ENCODE measurements around the gene KRT4. TPM values are rescaled to one million over a fixed set of nuclear protein-coding genes. Genes with fewer than 3 reads are reported as not detected.
"Not testable (repeated sequence)": the region's sequence is repeated elsewhere in the genome, so short reads cannot be mapped to it uniquely, and the experiment has no call there.

KRT4 gene
- total RNA-seq, 2 experiments from 2014 or later = not detected

DNA sequence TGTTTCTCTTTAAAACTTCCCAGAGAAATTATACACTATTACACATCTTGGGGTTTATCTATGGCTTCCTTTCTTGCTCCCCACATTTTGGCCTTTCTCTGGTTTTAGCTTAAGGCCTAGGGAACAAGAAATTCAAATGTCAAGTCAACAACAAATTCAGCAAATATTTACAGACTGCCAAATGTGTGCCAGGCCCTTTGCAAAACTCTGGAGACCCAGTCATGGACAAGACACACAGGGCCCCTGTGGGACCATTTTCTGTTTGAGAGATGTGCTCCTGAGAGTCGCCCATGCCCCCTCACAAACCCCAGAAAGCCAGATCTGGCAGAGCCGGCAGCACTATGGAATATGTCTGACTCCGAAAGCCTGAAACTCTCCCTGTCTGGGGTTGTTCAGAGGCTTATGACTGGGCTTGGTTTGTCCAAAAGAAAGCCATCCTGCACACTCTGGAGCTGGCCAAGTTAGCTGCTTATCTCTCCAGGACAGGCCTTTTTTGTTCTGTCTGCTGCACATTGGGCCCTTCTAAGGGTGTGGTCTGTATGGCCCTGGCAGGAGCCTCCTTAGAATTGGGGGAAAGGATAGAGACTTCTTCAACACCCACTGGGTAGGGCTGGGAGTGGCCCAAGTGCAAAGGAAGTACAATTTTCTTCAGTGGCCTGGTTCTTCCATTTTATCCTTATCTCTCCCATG, 16.9 kb downstream of the KRT4 start:
- ChIA-PET POLR2A (no interaction called here), CTCF (no interaction called here)

GRCh38 chr12:52796429-52796794, 17.5 kb downstream of the KRT4 start:
- ChIA-PET POLR2A (no interaction called here), CTCF (interaction anchor here (1.1 kb wide), 1 partner anchor 89 kb away, joined by 3 read pairs; no protein-coding TSS in a partner anchor)

DNA sequence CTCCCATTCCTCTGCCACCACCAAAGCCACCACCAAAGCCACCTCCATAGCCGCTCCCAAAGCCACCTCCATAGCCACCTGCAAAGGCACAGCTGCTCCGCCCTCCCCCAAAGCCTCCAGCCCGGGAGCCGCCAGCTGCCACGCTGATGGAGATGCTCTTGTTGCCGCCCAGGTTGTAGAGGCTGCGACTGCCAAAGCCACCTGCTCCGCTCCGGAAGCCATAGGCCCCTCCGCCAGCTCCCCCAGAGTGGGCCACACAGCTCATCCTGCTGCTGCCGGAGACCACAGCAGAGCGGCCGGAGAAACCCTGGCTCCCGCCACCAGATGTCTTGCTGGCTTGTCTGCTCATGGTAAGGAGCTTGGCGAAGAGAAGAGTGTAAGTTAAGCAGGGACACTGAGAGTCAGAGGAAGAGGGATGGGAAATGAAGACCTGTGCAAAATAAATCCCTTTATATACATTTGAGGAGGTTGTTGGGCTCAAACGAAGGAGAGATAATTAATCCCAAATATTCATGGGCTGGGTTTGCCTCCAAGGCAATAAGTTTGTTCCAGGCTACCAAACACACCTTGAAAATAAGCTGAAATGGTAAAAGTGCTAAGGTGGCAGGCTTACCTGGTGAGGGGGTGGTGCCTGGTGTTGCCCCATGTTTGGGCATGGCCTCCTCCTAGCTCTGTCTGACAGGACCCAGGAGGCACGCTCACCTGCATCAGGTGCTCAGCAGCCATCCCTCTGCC, 18.1 kb downstream of the KRT4 start, which contains the start of gene KRT3:
TSS of gene KRT3 (minus strand) at position 424 of the 735 bp plus-strand sequence. CDS start at position 349, 75 bp downstream.
- CTCF ChIA-PET = interaction anchor here (1.1 kb wide), 1 partner anchor 89 kb away, joined by 3 read pairs; no protein-coding TSS in a partner anchor

DNA sequence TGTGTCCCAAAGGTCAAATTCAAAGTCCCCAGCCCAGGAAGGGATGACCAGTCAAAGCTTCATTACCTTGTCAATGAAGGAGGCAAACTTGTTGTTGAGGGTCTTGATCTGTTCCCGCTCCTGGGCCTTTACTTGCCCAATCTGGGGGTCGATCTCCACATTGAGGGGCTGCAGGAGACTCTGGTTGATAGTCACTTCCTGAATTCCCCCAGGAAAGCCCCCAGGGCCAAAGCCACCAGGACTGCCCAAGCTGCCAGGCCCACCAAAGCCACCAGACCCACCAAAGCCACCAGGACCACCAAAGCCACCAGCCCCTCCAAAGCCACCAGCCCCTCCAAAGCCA, 18.6 kb downstream of the KRT4 start:
- CTCF ChIA-PET = interaction anchor here (1.1 kb wide), 1 partner anchor 90 kb away, joined by 3 read pairs; no protein-coding TSS in a partner anchor
- POLR2A ChIA-PET = not testable (repeated sequence)

More for the DNA sequence above, 18.1 kb downstream of the KRT4 start, which contains the start of gene KRT3:
- POLR2A ChIA-PET = no interaction called here

DNA sequence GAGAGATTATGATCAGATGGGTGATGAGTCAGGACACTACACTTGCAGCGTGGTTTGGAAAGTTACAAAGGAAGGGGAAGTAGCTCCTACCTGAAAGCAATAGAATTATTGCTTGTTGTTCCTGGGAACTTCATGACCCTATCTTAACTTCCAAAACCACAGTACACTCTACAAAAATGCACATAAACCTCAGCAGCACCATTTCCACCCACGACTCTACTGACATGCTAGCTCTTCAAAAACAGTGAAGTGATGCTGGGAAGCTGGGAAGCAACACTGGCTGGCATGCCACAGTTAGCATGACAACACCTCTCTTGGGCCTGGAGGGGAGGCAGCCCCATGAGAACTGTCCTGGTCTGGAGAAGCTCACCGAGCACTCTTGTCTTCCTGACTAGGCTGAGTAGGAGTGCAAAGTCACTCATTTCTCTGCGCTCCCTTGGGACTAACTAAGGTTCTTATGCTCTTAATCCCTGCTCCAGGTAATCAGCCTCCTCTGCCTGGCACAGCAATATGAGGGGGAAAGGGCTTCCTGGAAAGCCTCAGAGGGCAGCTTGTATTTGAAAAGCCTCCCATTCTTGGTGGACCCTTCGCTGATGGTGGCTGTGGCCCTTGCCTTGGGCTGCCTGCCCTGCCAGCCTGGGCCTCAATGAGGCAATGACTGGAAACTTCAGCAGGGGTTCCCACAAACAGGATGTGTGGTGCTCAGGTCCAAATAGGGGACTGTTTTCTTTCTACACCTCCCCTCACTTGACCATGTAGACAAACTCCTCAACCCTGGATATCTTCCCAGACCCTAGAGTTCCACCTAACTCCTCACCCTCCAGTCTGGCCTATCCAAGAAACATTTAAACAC, 19.2 kb downstream of the KRT4 start:
- ChIA-PET CTCF (interaction anchor here (1.1 kb wide), 1 partner anchor 90 kb away, joined by 3 read pairs; no protein-coding TSS in a partner anchor), POLR2A (no interaction called here)

DNA sequence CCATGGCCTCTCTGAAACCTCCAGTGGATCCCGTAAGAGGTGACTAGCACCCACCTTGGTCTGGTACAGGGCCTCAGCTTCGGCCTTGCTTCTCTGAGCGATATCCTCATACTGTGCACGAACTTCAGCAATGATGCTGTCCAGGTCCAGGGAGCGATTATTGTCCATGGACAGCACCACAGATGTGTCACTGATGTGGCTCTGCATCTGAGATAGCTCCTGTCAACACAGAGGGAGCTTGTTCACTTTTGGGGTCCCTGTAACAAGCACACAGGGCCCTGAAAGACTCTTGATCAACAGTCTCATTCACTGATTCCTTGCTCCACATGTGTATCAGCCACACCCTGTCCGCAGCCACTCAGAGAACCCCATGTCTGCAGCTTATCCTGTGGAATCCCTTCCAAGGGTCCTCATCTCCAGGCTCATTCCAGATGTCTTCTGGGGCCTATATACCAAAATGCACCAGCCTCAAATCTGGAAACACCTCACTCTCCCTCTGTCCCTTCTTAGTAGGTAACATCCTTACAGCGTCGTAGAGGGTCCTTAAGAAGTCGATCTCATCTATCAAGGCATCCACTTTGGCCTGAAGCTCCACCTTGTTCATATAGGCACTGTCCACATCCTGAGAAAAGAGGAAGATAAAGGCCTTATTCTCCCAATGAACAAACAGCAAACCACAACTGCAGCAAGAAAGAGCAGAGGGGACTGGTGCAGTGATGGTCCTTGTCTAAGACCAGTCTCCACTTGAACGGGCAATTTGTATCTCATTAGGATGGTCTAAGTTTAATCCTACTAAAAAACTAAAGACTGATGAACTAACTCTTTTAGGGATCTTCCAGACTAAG, 21.5 kb downstream of the KRT4 start:
- CTCF ChIA-PET = no interaction called here
- POLR2A ChIA-PET = no interaction called here

DNA sequence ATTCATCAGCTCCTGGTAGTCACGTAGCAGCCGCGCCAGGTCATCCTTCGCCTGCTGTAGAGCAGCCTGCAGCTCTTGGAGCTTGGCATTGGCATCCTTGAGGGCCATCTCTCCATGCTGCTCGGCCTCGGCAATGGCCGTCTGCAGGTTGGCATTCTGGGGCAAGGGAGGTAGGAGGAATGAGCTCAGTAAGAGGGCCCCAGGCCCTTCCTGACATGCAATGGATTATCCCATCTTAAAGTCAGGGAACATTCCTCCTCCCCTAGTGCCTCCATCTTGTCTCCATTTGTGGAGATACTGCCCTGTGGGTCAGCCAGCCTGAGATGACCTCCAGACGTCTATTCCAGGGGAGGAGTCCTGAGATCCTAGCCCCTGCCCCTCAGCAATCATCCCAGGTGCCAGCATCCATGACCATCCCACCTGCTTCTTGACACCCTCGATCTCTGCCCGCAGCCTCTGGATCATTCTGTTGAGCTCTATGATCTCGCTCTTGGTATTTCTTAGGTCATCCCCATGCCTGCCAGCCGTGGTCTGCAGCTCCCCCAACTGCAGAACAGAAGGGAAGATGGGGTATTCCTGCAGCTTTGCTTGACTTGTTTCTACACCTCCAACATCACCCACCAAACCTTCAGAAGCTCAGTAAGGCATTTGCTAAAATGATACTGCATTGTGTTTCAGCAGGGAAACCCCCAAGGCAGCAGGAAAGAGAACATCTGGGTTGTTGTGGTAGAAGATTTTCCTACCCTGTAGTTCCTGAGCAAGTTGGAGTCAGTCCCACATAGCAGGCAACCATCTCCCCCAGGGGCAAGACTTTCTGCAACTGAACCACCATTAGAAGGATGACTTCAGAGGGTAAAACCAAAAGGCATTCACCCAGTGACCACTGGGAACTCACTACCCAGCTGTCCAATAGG, 22.4 kb downstream of the KRT4 start:
- CTCF ChIA-PET = interaction anchor here (1.5 kb wide), 1 partner anchor 10 kb away, joined by 4 read pairs; no protein-coding TSS in a partner anchor
- POLR2A ChIA-PET = no interaction called here

DNA sequence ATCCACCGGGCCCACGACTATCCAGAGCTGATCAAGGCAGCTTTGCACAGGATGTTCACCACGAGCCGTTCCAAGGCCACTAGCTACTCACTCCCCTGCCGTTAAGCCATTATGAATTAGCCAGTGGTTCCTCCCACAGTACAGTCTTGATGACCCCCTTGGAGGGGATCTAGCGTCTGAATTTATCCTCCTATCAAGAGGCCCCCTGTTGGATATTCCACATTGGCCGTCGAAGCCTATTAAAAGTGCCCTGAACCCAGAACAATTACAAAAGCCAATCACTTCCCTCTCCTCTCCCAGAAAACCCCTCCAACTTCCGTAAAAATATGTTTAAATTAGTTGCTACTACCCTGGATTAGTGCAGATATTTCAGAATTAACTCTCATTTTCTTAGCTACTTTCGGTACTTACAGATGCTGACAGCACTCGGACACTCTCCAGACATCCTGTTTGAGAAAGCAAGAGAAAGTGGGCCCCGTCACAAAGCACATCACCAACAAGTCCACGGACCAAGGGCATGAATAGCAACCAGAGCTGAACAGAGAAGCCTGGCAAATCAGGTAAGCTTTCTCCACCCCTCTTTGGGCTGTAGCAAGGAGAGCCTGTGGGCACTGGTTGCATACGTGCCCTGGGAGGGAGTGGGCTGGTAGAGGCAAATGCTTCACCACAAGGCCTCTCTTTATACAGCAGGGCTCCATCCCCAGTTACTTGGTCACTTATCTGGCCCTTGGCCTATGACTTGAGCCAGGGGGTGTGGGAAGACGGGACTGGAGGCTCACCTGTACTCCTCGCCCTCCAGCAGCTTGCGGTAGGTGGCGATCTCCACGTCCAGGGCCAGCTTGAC, 23.3 kb downstream of the KRT4 start:
- POLR2A ChIA-PET = no interaction called here
- CTCF ChIA-PET = interaction anchor here (1.5 kb wide), 1 partner anchor 9 kb away, joined by 4 read pairs; no protein-coding TSS in a partner anchor

DNA sequence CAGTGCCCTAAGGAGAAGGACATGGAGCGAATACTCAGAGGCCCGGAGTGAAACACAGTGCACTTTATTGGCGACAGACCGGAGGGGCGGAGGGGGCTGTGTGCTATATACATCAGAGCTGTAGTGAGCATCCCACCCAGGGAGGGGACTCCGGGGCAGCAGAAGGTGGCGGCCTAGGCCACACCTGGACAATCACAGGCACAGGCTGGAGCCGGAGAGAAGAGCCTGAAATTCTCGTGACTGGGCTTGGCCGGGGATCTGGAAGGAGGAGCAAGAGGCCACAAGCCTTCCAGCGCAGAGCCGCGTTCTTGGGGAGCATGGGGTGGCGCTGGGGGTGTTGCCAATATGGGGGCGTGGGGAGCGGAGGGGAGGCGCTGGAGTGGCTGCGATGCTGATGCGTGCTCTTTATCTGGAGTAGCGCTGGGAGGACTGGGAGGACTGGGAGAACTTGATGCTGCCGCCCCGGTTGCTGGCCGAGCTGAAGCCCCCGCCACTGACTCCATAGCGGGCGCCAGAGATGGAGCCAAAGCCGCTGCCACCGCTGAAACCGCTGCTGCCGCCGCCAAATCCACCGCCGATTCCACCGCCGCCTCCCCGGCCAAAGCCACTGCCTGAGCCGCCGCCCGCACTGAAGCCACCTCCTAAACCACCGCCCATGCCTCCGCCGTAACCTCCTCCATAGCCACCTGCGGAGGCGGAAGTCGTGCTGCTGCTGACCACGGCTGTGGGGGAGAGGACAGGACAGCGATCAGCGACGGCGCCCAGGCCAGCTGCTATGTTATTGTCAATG, 24.1 kb downstream of the KRT4 start:
- ChIA-PET POLR2A (no interaction called here), CTCF (interaction anchor here (1.5 kb wide), 2 partner anchors 8 to 9 kb away, joined by 4 read pairs; no protein-coding TSS in a partner anchor)

GRCh38 chr12:52788876-52789636, 24.9 kb downstream of the KRT4 start:
- POLR2A ChIA-PET = no interaction called here

DNA sequence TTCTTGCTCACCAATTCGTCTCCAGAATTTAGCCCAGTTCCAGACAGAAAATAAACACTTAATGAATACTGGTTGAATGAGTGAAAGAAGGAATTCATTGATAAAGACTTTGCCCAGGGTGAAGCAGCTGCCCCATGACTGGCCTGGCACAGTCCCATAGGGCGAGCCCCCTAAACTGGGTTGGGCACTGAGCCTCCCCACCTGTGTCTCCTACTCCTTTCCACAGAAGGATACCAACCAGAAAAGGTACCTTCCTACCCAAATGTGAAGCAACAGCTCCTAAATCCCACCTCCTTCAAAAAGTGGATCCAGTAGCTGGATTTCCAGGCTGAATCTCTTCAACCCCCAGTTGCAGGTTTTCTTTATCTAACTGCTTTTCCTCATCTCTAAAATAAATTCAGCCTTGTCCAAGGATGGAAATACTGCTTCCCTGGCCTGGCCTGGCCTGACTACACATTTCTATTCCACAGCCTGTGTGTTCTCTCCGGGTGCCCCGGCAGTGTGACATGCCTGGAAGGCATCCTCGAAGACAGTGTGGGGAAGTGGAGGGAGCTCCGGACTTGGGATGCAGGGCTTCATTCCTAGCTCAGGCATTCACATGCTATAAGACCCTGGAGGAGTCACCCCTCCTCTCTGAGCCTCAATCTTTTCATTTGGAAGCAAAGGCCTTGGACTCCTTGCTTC, 25.6 kb downstream of the KRT4 start:
- POLR2A ChIA-PET = no interaction called here
- CTCF ChIA-PET = interaction anchor here (1.5 kb wide), 1 partner anchor 8 kb away, joined by 4 read pairs; no protein-coding TSS in a partner anchor

More at GRCh38 chr12:52788876-52789636, 24.9 kb downstream of the KRT4 start:
- CTCF ChIA-PET = interaction anchor here (1.5 kb wide), 1 partner anchor 8 kb away, joined by 4 read pairs; no protein-coding TSS in a partner anchor

- POLR2A ChIA-PET = no interaction called here
- CTCF ChIA-PET = no interaction called here
Observed at GRCh38 chr12:52787324-52788191, 26.4 kb downstream of the KRT4 start.

DNA sequence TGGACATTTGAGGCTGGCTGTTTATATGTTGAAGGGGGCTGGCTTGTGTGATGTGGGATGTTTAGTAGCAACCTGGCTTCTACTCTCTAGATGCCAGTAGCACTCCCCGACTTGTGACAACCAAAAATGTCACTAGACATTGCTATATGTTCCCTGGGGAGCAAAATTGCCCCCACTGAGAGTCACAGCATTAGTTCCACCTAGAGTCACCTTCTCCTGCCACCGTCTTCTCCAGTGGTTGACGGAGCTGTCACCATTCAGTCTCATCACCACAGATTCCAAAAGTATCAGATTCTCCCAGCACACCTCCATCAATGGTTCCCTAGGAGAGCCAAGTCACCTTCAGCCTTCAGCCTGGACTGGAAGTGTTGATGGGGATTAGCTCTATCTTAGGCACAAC, 29.0 kb downstream of the KRT4 start:
- ChIA-PET CTCF (no interaction called here), POLR2A (no interaction called here)
